HEK293 (cell line): Measurements from ENCODE around the gene TULP1.

Source experiments
- YY1 ChIP-seq: fragments of 450-650 bp; formaldehyde crosslinking; IDR thresholded peaks from 2 replicates; pipeline ENCODE4 v1.5.1; 2018; ENCODE audit warnings: missing biosample characterization, missing genetic modification characterization
- ZEB2 ChIP-seq: fragments of 450-650 bp; formaldehyde crosslinking; IDR thresholded peaks from 2 replicates; pipeline ENCODE4 v1.5.1; 2016; ENCODE audit warnings: missing biosample characterization, missing genetic modification characterization
- ZNF10 ChIP-seq: fragments of 450-650 bp; formaldehyde crosslinking; IDR thresholded peaks from 2 replicates; pipeline ENCODE4 v1.5.1; 2017; ENCODE audit warnings: missing biosample characterization, missing genetic modification characterization
- ZNF133 ChIP-seq: fragments of 450-650 bp; formaldehyde crosslinking; IDR thresholded peaks from 2 replicates; pipeline ENCODE4 v1.5.1; 2016; ENCODE audit warnings: missing biosample characterization, missing genetic modification characterization
- ZNF146 ChIP-seq: fragments of 450-650 bp; formaldehyde crosslinking; IDR thresholded peaks from 2 replicates; pipeline ENCODE4 v1.5.1; 2016; ENCODE audit warnings: missing biosample characterization, missing genetic modification characterization
- ZNF223 ChIP-seq: fragments of 450-650 bp; formaldehyde crosslinking; IDR thresholded peaks from 2 replicates; pipeline ENCODE4 v1.5.1; 2016; ENCODE audit warnings: missing biosample characterization, missing genetic modification characterization
- ZNF274 ChIP-seq, 2 experiments: fragments of 200-500 bp in 1 of 2; fragments of 450-650 bp in 1 of 2; sonication (Bioruptor generic) in 1 of 2; formaldehyde crosslinking in 1 of 2; IDR thresholded peaks; 2 replicates each; pipeline versions ENCODE4 v1.5.1 to v1.6.1; 2014 to 2016; ENCODE audit warnings: borderline replicate concordance in 1 of 2, inconsistent platforms in 1 of 2, low read length in 1 of 2, missing biosample characterization in 1 of 2, missing genetic modification characterization in 1 of 2
- ZNF292 ChIP-seq: fragments of 450-650 bp; formaldehyde crosslinking; IDR thresholded peaks from 2 replicates; pipeline ENCODE4 v1.5.1; 2016; ENCODE audit warnings: low read depth, missing biosample characterization, missing genetic modification characterization, borderline replicate concordance
- ZNF473 ChIP-seq: fragments of 450-650 bp; formaldehyde crosslinking; IDR thresholded peaks from 2 replicates; pipeline ENCODE4 v1.5.1; 2017; ENCODE audit warnings: missing biosample characterization, missing genetic modification characterization
- ZNF558 ChIP-seq: fragments of 450-650 bp; formaldehyde crosslinking; IDR thresholded peaks from 2 replicates; pipeline ENCODE4 v1.5.1; 2016; ENCODE audit warnings: missing biosample characterization, missing genetic modification characterization
- ZNF747 ChIP-seq: fragments of 450-650 bp; formaldehyde crosslinking; IDR thresholded peaks from 2 replicates; pipeline ENCODE4 v1.5.1; 2016; ENCODE audit warnings: missing biosample characterization, missing genetic modification characterization
- TF ChIP-seq, protein P1 (sequence below): fragments of 450-650 bp; formaldehyde crosslinking; IDR thresholded peaks from 2 replicates; pipeline ENCODE4 v1.5.1; 2016; ENCODE audit warnings: missing biosample characterization, missing genetic modification characterization
- TF ChIP-seq, protein P2 (sequence below): fragments of 450-650 bp; formaldehyde crosslinking; IDR thresholded peaks from 2 replicates; pipeline ENCODE4 v1.5.1; 2017; ENCODE audit warnings: missing biosample characterization, missing genetic modification characterization

GRCh38 chr6:35512006-35512405, 690 bp downstream of the TULP1 start:
- TF ChIP-seq, protein P1, sequence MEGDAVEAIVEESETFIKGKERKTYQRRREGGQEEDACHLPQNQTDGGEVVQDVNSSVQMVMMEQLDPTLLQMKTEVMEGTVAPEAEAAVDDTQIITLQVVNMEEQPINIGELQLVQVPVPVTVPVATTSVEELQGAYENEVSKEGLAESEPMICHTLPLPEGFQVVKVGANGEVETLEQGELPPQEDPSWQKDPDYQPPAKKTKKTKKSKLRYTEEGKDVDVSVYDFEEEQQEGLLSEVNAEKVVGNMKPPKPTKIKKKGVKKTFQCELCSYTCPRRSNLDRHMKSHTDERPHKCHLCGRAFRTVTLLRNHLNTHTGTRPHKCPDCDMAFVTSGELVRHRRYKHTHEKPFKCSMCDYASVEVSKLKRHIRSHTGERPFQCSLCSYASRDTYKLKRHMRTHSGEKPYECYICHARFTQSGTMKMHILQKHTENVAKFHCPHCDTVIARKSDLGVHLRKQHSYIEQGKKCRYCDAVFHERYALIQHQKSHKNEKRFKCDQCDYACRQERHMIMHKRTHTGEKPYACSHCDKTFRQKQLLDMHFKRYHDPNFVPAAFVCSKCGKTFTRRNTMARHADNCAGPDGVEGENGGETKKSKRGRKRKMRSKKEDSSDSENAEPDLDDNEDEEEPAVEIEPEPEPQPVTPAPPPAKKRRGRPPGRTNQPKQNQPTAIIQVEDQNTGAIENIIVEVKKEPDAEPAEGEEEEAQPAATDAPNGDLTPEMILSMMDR, result no peak
- TF ChIP-seq ZNF133 (no peak), ZNF146 (no peak), ZNF274 (IDR thresholded peaks at IDR 0.05; ENCODE audit: low read length) (no peak), ZNF274 (tag by site-specific recombination; IDR thresholded peaks at IDR 0.05; ENCODE audit: borderline replicate concordance) (no peak), ZNF558 (no peak), ZNF747 (tag by site-specific recombination) (no peak), ZNF10 (tag by site-specific recombination) (no peak), ZNF473 (tag by site-specific recombination) (no peak), ZNF223 (tag by site-specific recombination) (no peak), ZNF292 (tag by site-specific recombination) (no peak), YY1 (tag by site-specific recombination) (no peak), ZEB2 (tag by site-specific recombination) (no peak)
- TF ChIP-seq, protein P2, sequence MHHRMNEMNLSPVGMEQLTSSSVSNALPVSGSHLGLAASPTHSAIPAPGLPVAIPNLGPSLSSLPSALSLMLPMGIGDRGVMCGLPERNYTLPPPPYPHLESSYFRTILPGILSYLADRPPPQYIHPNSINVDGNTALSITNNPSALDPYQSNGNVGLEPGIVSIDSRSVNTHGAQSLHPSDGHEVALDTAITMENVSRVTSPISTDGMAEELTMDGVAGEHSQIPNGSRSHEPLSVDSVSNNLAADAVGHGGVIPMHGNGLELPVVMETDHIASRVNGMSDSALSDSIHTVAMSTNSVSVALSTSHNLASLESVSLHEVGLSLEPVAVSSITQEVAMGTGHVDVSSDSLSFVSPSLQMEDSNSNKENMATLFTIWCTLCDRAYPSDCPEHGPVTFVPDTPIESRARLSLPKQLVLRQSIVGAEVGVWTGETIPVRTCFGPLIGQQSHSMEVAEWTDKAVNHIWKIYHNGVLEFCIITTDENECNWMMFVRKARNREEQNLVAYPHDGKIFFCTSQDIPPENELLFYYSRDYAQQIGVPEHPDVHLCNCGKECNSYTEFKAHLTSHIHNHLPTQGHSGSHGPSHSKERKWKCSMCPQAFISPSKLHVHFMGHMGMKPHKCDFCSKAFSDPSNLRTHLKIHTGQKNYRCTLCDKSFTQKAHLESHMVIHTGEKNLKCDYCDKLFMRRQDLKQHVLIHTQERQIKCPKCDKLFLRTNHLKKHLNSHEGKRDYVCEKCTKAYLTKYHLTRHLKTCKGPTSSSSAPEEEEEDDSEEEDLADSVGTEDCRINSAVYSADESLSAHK (tag by site-specific recombination), result no peak
